Activated CD4-positive, alpha-beta memory T cell treated with anti-CD3 and anti-CD28 coated beads for 36 hours (primary cell): Measurements from ENCODE around the gene PLCL1. TPM values are rescaled to one million over a fixed set of nuclear protein-coding genes. Genes with fewer than 3 reads are reported as not detected.

ENCODE experiments used
- CTCF ChIA-PET: fragments of 350-600 bp; sonication (Branson Sonifier 250); formaldehyde crosslinking; loops from one replicate; lab custom pipeline; 2021; ENCODE audit warnings: antibody characterized with exemption, inconsistent platforms; lab: Charles Lee
- POLR2A ChIA-PET: fragments of 350-600 bp; sonication (Branson Sonifier 250); formaldehyde crosslinking; loops from one replicate; lab custom pipeline; 2021; ENCODE audit warnings: antibody characterized with exemption; lab: Charles Lee
- DNase-seq: peaks from one replicate; pipeline ENCODE4 v3.0.0-alpha.2; 2020
- H3K27ac Mint-ChIP-seq: one replicate; pipeline ENCODE4 v1.8.0; 2021; ENCODE audit warnings: mixed read lengths
- H3K27me3 Mint-ChIP-seq: one replicate; pipeline ENCODE4 v1.8.0; 2021; ENCODE audit warnings: mixed read lengths
- H3K36me3 Mint-ChIP-seq: one replicate; pipeline ENCODE4 v1.8.0; 2021; ENCODE audit warnings: mixed read lengths
- H3K4me1 Mint-ChIP-seq: one replicate; pipeline ENCODE4 v1.8.0; 2021; ENCODE audit warnings: low read depth, mixed read lengths
- H3K4me3 Mint-ChIP-seq: one replicate; pipeline ENCODE4 v1.8.0; 2021; ENCODE audit warnings: mild to moderate bottlenecking, mixed read lengths
- H3K9me3 Mint-ChIP-seq: one replicate; pipeline ENCODE4 v1.8.0; 2021; ENCODE audit warnings: mixed read lengths
- intact Hi-C: fragments of 100-400 bp; cut with micrococcal nuclease; formaldehyde crosslinking; loops from one replicate; pipeline ENCODE4 v1.15.1; 2023
- total RNA-seq, 2 experiments: library from RNA; stranded (reverse); gene quantifications; one replicate each; pipeline ENCODE4 v1.2.3, GENCODE V29; 2021

The PLCL1 gene
- total RNA-seq, 2 experiments from 2014 or later: 1.7 to 1.9 TPM

DNA sequence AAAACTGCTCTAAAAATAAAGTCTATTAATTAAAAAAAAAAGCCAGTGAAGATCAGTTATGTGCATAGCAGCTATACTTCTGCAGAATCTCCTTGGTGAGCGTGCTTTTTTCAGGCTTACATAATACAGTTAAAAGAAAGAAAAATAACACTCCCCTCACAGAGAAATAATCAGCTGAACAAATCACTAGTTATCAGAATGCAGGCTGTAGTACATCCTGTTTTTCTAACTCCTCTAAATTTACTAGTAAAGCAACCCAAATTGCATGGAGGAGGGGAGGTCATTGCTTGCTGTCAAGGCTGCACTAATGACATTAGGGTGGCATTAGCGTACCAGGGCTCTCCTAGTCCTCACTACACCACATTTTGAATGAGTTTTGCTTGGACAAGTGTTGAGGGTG is 192.2 kb downstream of the PLCL1 start:
- CTCF ChIA-PET: interaction anchor here (0.7 kb wide), 1 partner anchor 193 kb away, joined by 3 read pairs; the partner anchor contains the start of gene PLCL1
- Mint-ChIP-seq H3K27ac (no peak overlapping the region), H3K36me3 (peaks cover 6% of the 10 kb centered on the region), H3K4me1 (peaks cover 65% of the 10 kb centered on the region), H3K9me3 (no peaks in the 10 kb centered on the region), H3K4me3 (no peak overlapping the region), H3K27me3 (no peaks in the 10 kb centered on the region)
- intact Hi-C loops: no loop called here
- no peak for DNase-seq
- POLR2A ChIA-PET: interaction anchor here (0.6 kb wide), 1 partner anchor 63 kb away, joined by 3 read pairs; no protein-coding TSS in a partner anchor

DNA sequence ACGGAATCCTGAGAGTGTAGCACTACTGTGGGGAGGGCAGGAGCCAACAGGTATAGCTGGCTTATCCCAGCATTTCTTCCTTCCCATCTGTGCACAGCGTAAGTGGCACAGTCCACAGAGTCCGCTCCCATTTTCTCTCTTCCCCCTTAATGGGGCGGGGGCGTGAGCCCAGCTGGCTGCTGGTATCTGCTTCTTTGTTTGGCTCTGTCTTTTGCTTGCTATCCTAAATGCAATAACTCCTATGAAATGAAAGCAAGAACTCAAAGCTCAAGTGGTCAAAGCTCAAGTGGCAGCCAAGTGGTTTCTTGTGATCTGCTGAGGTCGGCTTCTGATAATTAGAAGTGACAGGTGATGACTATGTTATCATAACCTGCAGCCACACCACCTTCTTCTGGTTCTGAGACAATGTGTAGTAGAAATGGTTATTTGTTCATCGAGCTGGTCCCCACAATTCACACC is 192.7 kb downstream of the PLCL1 start:
- no peak for DNase-seq
- no peak overlapping the region for H3K27ac Mint-ChIP-seq
- H3K4me3 Mint-ChIP-seq: no peak overlapping the region
- peaks cover 7% of the 10 kb centered on the region for H3K36me3 Mint-ChIP-seq
- ChIA-PET POLR2A (interaction anchor here (0.6 kb wide), 1 partner anchor 64 kb away, joined by 3 read pairs; no protein-coding TSS in a partner anchor), CTCF (interaction anchor here (0.7 kb wide), 1 partner anchor 193 kb away, joined by 3 read pairs; the partner anchor contains the start of gene PLCL1)
- H3K9me3 Mint-ChIP-seq: no peaks in the 10 kb centered on the region
- intact Hi-C loops: no loop called here
- H3K27me3 Mint-ChIP-seq: no peaks in the 10 kb centered on the region
- peaks cover 66% of the 10 kb centered on the region for H3K4me1 Mint-ChIP-seq

DNA sequence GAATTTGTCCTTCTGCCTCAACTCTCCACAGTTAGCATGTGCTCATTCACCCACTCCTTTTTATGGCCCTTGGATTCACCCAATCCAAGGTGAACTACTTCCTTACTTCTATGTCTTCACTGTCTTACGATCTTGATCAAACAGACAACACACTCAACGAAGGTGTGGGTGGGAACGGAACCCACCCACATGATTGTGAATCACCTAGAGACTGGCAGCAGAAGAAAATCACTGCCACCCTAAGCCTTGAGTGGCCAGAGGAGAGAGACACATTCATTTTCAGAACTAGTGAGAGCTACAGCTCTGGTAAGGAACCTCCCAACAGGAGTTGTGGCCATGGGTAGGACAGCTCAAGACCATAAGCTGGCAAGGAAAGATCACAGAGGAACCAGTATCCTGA is 194.3 kb downstream of the PLCL1 start:
- H3K27me3 Mint-ChIP-seq: no peaks in the 10 kb centered on the region
- peak overlapping the region; percentile 8 for H3K27ac Mint-ChIP-seq
- no peak overlapping the region for H3K4me3 Mint-ChIP-seq
- H3K9me3 Mint-ChIP-seq: no peaks in the 10 kb centered on the region
- CTCF ChIA-PET: interaction anchor here (0.9 kb wide), 1 partner anchor 193 kb away, joined by 3 read pairs; no protein-coding TSS in a partner anchor
- intact Hi-C loops: no loop called here
- H3K4me1 Mint-ChIP-seq: peaks cover 59% of the 10 kb centered on the region
- POLR2A ChIA-PET: interaction anchor here (0.5 kb wide), 1 partner anchor 218 kb away, joined by 6 read pairs; no protein-coding TSS in a partner anchor
- DNase-seq: peak; percentile 42
- H3K36me3 Mint-ChIP-seq: peaks cover 4% of the 10 kb centered on the region

DNA sequence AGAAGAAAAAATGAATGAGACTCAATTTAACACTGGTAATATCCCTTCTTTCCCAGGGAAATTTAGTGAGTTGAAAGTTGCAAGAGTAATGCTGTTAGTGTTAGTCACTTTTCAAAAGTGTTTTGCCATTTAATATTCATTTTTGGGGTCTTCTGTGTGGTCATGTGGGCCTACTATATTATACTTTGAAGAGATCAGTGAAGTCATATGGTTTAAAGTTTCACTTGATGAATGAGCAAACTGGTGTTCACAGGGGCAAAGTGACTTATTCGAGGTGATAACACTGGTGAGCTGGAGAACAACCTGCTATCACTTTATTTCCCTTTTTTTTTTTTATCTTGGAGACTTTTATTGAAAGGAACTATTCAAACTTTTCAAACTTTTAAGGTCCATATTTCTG is 196.0 kb downstream of the PLCL1 start:
- H3K4me1 Mint-ChIP-seq: peaks cover 60% of the 10 kb centered on the region
- no peak overlapping the region for H3K27ac Mint-ChIP-seq
- intact Hi-C loops: no loop called here
- no peaks in the 10 kb centered on the region for H3K27me3 Mint-ChIP-seq
- H3K4me3 Mint-ChIP-seq: no peak overlapping the region
- H3K36me3 Mint-ChIP-seq: peaks cover 4% of the 10 kb centered on the region
- H3K9me3 Mint-ChIP-seq: no peaks in the 10 kb centered on the region
- ChIA-PET CTCF (interaction anchor here (0.7 to 1.0 kb wide), 2 partner anchors 13 to 60 kb away, joined by 3 to 4 read pairs; no protein-coding TSS in a partner anchor), POLR2A (no interaction called here)
- DNase-seq: no peak

DNA sequence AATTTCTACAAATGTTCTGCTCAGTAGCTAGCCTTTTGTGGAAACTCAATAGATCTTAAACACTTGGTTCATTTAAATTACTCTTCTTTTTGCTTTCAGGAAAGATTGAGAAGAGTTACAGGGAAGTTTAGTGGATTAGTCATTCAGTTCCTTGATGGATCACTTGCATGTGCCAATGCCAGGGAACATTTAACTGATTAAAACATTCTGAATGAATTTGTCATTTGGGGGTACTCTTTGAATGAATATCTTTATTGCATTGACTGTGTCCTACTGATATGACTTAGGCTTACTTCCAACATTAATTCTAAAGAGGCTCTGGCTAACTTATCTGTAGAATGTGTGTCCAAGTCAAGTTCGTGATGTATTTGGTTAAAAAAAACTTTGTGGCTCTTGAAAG is 199.8 kb downstream of the PLCL1 start:
- Mint-ChIP-seq H3K27me3 (no peaks in the 10 kb centered on the region), H3K36me3 (peaks cover 7% of the 10 kb centered on the region), H3K4me3 (no peak overlapping the region), H3K27ac (peak overlapping the region; percentile 54), H3K9me3 (no peaks in the 10 kb centered on the region), H3K4me1 (peaks cover 57% of the 10 kb centered on the region)
- intact Hi-C loops: loop anchor here (1.0 to 2.0 kb wide), 2 partner anchors 17 to 115 kb away; no protein-coding TSS in a partner anchor
- ChIA-PET CTCF (interaction anchor here (0.6 to 0.9 kb wide), 2 partner anchors 112 to 166 kb away, joined by 3 read pairs; no protein-coding TSS in a partner anchor), POLR2A (no interaction called here)
- DNase-seq: no peak

DNA sequence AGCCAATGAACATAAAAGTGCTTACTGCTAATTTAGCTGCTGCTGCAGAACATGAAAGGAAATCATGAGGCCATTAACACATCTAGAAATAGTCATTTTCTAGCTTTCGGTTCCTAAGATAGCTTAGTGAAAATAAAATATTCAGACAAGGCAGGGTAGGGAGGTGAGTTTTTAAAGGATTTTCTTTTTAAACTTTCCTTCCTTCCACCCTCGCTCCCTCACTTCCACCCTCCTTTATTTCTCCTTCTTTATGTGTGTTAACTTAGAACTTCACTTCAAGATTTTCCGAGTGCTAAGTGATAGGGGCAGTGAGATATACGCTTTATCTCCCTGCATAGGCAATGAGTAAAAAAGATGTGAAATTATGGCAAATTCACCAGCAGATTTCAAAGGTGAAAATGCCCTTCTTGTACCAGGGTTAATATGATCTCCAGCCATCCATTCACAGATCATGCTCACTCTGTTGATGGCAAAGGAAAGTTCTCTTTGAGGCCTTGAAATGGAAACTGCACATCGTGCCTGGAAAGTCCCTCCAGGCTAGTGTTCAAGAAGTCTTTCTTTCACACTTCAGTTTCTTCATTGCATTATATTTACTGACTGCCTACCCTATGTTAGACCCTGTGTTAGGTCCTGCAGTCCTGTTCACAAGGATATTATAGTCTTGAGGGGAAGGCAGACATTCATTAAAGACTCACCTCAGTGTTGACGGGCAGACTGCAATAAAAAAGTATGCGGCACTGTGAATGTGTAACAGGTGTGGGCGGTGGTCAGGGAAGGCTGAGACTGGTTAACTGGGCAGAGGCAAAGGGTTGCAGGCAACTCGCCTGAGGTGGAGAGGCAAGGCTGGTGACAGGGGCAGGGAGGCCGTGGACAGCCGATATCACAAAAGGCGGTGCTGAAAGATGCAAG is 200.8 kb downstream of the PLCL1 start:
- Mint-ChIP-seq H3K4me3 (peak overlapping the region; percentile 61), H3K27ac (peak overlapping the region; percentile 84), H3K36me3 (peaks cover 13% of the 10 kb centered on the region), H3K9me3 (peaks cover 7% of the 10 kb centered on the region), H3K27me3 (no peaks in the 10 kb centered on the region), H3K4me1 (peaks cover 56% of the 10 kb centered on the region)
- intact Hi-C loops: loop anchor here (1.0 to 5.0 kb wide), 8 partner anchors 16 to 573 kb away; partner anchors contain the start of gene PLCL1
- peak; percentile 62 for DNase-seq
- ChIA-PET CTCF (interaction anchor here (0.6 to 0.9 kb wide), 2 partner anchors 113 to 167 kb away, joined by 3 read pairs; no protein-coding TSS in a partner anchor), POLR2A (no interaction called here)

DNA sequence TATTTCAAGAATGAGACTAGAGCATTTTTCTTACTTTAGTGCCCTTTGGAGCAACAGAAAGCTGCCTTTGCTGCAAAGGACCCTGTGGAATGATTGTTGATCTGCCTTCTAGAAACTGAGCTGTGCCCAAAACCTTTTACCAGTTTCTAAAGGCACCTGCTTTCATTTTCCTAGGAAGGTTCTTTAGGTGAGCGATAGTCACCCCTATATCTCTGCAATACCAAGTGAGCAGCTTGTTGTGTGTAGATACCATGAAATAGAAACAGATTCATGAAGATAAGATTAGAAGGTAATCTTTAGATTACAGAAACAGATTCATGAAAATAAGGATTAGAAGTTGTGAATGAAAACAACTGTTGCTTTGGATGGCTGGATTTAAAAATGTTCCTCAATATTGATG is 202.3 kb downstream of the PLCL1 start:
- intact Hi-C loops: loop anchor here (5.0 kb wide), 3 partner anchors 74 to 574 kb away; partner anchors contain the start of gene PLCL1
- Mint-ChIP-seq H3K27ac (no peak overlapping the region), H3K9me3 (peaks cover 18% of the 10 kb centered on the region), H3K4me3 (no peak overlapping the region), H3K36me3 (peaks cover 17% of the 10 kb centered on the region), H3K27me3 (no peaks in the 10 kb centered on the region), H3K4me1 (peaks cover 51% of the 10 kb centered on the region)
- ChIA-PET POLR2A (interaction anchor here (0.6 kb wide), 1 partner anchor 517 kb away, joined by 3 read pairs; no protein-coding TSS in a partner anchor), CTCF (interaction anchor here (0.8 to 1.2 kb wide), 2 partner anchors 21 to 202 kb away, joined by 3 read pairs; partner anchors contain the start of gene PLCL1)
- DNase-seq: no peak

DNA sequence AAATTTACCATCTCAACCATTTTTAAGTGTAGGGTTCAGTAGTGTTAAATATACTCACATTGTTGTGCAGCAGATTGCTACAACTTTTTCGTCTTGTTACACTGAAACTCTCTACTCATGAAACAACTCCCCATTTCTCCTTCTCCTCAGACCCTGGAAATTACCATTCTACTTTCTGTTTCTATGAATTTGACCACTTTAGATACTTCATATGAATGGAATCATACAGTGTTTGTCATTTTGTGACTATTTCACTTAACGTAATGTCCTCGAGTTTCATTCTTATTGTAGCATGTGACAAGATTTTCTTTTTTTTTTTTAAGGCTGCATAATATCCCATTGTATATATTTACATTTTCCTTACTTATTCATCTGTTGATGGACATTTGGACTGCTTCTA is 203.8 kb downstream of the PLCL1 start:
- no peak overlapping the region for H3K4me3 Mint-ChIP-seq
- intact Hi-C loops: loop anchor here (5.0 kb wide), 3 partner anchors 76 to 576 kb away; partner anchors contain the start of gene PLCL1
- DNase-seq: no peak
- peaks cover 27% of the 10 kb centered on the region for H3K9me3 Mint-ChIP-seq
- ChIA-PET POLR2A (no interaction called here), CTCF (no interaction called here)
- no peaks in the 10 kb centered on the region for H3K27me3 Mint-ChIP-seq
- H3K4me1 Mint-ChIP-seq: peaks cover 49% of the 10 kb centered on the region
- peaks cover 16% of the 10 kb centered on the region for H3K36me3 Mint-ChIP-seq
- peak overlapping the region; percentile 4 for H3K27ac Mint-ChIP-seq

DNA sequence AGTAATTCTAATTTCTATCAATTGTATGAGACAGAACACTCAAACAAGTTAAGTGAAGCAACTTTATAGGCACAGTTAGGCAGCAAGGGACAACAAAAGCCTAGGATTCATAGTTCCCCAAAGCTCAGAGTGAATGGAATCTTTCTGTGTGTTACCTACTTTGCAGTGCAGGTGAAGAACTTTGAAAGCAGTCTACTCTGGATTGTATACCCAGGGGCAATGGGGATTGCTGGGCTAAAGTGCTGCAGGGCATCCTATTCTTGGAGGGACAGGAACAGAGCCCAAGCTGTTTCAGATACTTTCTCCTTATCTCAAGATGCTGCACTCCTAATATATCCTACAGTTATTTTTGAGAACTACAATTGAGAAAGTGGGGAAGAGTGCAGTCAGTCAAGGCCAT is 207.6 kb downstream of the PLCL1 start:
- Mint-ChIP-seq H3K27me3 (no peaks in the 10 kb centered on the region), H3K27ac (no peak overlapping the region), H3K36me3 (peaks cover 16% of the 10 kb centered on the region), H3K4me1 (peaks cover 18% of the 10 kb centered on the region), H3K9me3 (peaks cover 27% of the 10 kb centered on the region), H3K4me3 (no peak overlapping the region)
- intact Hi-C loops: no loop called here
- POLR2A ChIA-PET: no interaction called here
- DNase-seq: no peak
- CTCF ChIA-PET: no interaction called here

DNA sequence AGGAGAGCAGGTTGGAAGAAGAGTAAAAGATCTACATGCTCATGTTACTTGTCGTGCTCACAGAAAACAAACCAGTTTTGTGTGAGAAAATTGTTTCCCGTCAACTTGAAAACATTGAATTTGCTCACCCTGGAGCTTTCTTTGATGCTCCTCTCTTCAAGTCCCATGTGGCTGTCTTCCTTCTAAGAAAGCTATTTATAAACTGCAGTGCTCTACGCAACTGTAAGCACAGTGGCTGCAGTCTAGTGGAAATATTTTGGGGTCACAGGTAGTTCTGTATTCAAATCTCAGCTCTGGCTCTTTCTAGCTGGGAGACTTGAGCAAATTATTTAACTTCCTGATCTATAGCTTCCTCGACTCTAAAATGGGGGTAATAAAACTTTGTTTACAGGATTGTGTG is 211.8 kb downstream of the PLCL1 start:
- Mint-ChIP-seq H3K4me1 (peaks cover 16% of the 10 kb centered on the region), H3K4me3 (no peak overlapping the region), H3K27ac (no peak overlapping the region), H3K9me3 (peaks cover 13% of the 10 kb centered on the region), H3K27me3 (no peaks in the 10 kb centered on the region), H3K36me3 (peaks cover 4% of the 10 kb centered on the region)
- intact Hi-C loops: no loop called here
- no peak for DNase-seq
- ChIA-PET CTCF (no interaction called here), POLR2A (no interaction called here)

DNA sequence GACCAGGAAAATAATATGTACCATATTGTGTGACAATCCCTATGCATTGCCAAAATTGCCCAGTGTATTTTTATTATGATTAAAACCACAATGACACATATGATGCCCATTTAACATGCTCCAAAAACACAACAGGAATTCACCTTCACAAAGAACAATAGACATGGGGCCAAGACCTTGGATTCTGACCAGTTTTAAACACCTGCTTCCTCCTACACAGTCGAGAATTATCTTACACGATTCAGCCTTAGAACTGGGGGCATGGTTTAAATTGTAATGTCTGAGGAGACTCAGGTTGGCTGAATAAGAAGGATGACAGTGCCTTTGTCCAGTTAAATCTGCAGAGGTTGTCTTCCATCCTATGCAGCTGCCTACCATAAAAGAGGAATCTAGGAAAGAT is 212.7 kb downstream of the PLCL1 start:
- Mint-ChIP-seq H3K36me3 (peaks cover 2% of the 10 kb centered on the region), H3K27me3 (no peaks in the 10 kb centered on the region), H3K4me1 (peaks cover 16% of the 10 kb centered on the region), H3K4me3 (no peak overlapping the region), H3K9me3 (peaks cover 5% of the 10 kb centered on the region), H3K27ac (no peak overlapping the region)
- DNase-seq: no peak
- ChIA-PET POLR2A (no interaction called here), CTCF (interaction anchor here (1.6 kb wide), 1 partner anchor 19 kb away, joined by 3 read pairs; no protein-coding TSS in a partner anchor)
- intact Hi-C loops: no loop called here

DNA sequence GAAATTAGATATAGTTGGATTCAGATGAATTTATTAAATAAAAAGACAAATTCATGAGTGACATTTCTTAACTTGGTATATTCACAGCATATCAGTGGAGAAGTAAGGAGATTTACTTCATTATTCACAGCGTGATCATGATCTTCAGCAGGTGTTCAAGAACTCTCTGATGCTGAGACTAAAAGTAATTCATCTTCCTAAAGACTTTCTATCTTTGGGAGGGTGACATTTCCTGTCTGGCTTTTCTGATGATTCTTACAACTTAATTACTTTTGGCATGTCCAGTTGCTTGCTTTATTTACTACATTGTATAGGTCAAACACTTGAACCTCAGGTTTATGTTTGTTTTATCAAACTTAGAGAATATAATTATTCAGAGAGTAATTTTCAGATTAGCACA is 224.6 kb downstream of the PLCL1 start:
- Mint-ChIP-seq H3K27me3 (no peaks in the 10 kb centered on the region), H3K27ac (no peak overlapping the region), H3K4me3 (no peak overlapping the region), H3K9me3 (no peaks in the 10 kb centered on the region), H3K4me1 (peaks cover 11% of the 10 kb centered on the region), H3K36me3 (no peaks in the 10 kb centered on the region)
- ChIA-PET POLR2A (no interaction called here), CTCF (no interaction called here)
- DNase-seq: no peak
- intact Hi-C loops: no loop called here
